Upper lobe of right lung (tissue), 1 donor: Measurements from ENCODE around the gene GJB2. TPM values are rescaled to one million over a fixed set of nuclear protein-coding genes. Genes with fewer than 3 reads are reported as not detected.

Source experiments
- ATAC-seq: fragments of 200-7000 bp; cut with Tn5 transposase; one replicate; pipeline ENCODE4 v1.9.1; 2020; ENCODE audit warnings: mild to moderate bottlenecking, moderate library complexity
- DNase-seq: peaks from one replicate; pipeline ENCODE4 v3.0.0-alpha.2; 2020
- H3K27ac ChIP-seq: fragments of 200-600 bp; one replicate; pipeline ENCODE4 v1.8.0; 2022
- H3K27me3 ChIP-seq: fragments of 200-600 bp; one replicate; pipeline ENCODE4 v1.8.0; 2022; ENCODE audit warnings: mild to moderate bottlenecking
- H3K36me3 ChIP-seq: fragments of 200-600 bp; one replicate; pipeline ENCODE4 v1.8.0; 2022
- H3K4me1 ChIP-seq: fragments of 200-600 bp; one replicate; pipeline ENCODE4 v1.8.0; 2022
- H3K4me3 ChIP-seq: fragments of 200-600 bp; one replicate; pipeline ENCODE4 v1.8.0; 2022; ENCODE audit warnings: mild to moderate bottlenecking
- H3K9me3 ChIP-seq: fragments of 200-600 bp; one replicate; pipeline ENCODE4 v1.8.0; 2022
- intact Hi-C: fragments of 100-400 bp; cut with DNase I; formaldehyde crosslinking; loops from one replicate; pipeline ENCODE4 v1.11.0; 2022
- total RNA-seq: library from RNA; stranded (reverse); fragmentation: NEBNext Ultra II Directional; extraction: Animal tissue kit (Norgen Biotek cat#: 25700); gene quantifications from one replicate; pipeline ENCODE4 v1.2.1, GENCODE V29; 2021
- TF ChIP-seq, protein P1 (sequence below): fragments of 200-600 bp; IDR thresholded peaks from one replicate; pipeline ENCODE4 v1.8.0; 2022; ENCODE audit warnings: antibody characterized with exemption
- donor health status: DM: no; HTN: yes; CAD: no; lungs with severe emphysema.

The GJB2 gene
- total RNA-seq, 1 donor from 2014 or later: 0.93 TPM

DNA sequence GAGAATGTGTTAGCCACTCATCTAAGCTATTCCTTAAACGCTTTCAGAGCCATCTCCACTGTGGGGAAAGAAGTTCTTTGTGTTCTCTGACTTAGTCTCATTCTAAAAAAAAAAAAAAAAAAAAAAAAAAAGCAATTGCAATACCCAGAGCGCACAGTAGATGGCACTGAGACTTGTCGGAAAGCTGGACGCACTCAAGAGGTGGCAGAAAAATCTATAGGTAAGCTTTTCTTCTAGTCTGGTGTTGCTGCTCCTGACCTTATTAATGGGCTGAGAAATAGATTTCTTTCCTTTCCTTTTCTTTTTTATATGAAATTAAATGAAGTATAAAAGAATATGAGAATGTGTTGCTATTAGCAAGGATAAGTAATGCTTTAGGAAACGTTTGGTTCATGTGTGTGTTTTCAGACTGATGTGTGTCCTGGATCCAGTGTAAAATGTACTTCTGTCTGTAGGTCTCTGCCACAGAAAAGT, 4.7 kb upstream of the GJB2 start:
- ATAC-seq (peak; percentile 78), DNase-seq (no peak)
- Histone ChIP-seq H3K4me3 (no peak overlapping the region), H3K4me1 (peaks cover 23% of the 10 kb centered on the region), H3K36me3 (no peaks in the 10 kb centered on the region), H3K9me3 (no peaks in the 10 kb centered on the region), H3K27ac (no peak overlapping the region), H3K27me3 (peaks cover 50% of the 10 kb centered on the region)
- intact Hi-C loops: no loop called here
- TF ChIP-seq, protein P1, sequence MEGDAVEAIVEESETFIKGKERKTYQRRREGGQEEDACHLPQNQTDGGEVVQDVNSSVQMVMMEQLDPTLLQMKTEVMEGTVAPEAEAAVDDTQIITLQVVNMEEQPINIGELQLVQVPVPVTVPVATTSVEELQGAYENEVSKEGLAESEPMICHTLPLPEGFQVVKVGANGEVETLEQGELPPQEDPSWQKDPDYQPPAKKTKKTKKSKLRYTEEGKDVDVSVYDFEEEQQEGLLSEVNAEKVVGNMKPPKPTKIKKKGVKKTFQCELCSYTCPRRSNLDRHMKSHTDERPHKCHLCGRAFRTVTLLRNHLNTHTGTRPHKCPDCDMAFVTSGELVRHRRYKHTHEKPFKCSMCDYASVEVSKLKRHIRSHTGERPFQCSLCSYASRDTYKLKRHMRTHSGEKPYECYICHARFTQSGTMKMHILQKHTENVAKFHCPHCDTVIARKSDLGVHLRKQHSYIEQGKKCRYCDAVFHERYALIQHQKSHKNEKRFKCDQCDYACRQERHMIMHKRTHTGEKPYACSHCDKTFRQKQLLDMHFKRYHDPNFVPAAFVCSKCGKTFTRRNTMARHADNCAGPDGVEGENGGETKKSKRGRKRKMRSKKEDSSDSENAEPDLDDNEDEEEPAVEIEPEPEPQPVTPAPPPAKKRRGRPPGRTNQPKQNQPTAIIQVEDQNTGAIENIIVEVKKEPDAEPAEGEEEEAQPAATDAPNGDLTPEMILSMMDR: peak; percentile 80

DNA sequence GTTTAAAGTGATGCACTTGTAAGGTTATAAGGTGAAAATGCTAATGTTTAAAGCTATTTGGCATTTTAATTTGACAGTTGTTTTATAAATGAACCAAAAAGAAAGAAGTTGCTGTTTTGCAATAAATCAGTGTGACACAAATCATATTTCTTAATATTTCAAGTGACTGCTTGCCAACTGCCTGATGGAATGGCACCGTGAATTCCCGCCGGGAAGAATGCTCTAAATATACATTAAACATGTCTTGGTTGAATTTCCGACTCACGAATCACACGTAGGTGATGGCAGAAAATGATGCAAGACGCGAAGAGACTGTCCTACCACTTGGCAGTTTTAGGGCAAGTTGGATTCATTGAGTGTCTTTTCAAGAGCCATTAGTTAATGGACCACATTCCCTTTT, 3.1 kb upstream of the GJB2 start:
- intact Hi-C loops: no loop called here
- H3K27me3 ChIP-seq: peaks cover 60% of the 10 kb centered on the region
- no peak for DNase-seq

DNA sequence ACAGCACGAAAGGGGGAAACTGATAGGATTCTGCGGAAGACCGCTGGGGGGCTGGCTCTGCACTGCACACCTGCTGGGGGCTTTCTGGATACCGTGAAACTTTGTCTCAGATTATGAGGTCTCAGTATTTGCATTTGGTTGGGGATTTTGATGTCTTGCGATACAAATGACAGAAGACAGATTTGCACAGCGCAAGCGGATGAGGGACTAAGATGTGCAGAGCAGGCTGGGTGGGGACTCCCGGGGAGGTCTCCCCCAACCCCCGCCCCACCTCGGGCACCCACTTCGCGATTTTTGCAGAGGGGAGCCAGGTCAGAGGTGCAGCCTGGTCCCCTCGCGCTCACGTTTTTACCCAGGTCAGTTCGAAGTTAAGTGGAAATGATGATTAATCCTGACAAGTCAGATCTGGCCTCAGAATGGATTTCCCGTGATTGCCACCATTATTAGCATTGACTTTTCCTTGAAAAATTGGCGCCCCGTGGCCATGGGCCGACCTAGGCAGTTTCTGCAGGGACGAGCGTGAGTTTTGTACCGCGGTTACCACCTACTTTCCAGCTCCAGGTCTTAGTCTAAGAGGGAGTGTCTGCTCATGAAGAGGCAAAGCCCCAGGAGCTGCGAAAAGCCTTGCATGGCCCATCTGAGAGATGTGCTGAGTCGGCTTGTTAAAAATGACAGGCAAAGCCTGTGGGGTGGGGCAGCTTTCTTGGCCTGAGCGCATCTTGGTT, 1.3 kb upstream of the GJB2 start:
- H3K27ac ChIP-seq: no peak overlapping the region
- intact Hi-C loops: no loop called here
- no peak for ATAC-seq

More for the DNA sequence above, 3.1 kb upstream of the GJB2 start:
- TF ChIP-seq, protein P1: no peak
- no peak overlapping the region for H3K4me3 ChIP-seq
- H3K4me1 ChIP-seq: peaks cover 29% of the 10 kb centered on the region
- no peak for ATAC-seq
- no peak overlapping the region for H3K27ac ChIP-seq
- no peaks in the 10 kb centered on the region for H3K36me3 ChIP-seq
- no peaks in the 10 kb centered on the region for H3K9me3 ChIP-seq

DNA sequence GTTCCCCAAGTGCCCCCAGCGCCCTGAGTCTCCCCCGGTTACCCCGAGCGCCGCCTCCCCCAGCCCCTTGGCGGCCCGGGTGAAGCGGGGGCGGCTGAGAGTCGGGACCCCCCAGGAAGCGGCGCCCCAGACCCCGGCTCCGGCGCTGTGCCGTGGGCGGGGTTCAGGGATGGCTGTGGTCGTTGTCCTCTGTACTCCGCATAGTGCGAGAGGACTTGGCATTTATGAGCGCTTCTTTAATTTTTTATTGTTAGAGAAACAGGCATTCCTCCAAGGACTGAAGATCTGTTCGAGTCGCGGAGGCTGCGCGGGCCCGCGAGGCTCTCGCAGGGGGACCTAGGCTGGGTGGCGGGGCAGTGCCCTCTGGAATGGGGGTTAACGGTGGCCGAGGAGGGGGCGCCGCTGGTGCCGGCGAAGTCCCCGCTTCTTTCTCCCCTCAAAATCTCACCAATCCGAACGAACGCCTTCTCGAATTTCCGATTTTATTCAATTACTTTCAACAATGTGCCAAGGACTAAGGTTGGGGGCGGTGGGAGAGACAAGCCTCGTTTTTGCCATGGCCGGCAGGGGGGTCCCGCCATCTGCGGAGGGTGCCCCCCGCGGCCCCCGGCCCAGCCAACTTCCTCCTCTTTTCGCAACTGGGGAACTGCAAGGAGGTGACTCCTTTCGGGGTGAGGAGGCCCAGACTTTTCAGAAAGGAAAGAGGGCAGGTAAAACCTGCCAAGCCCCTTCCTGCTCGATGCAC, 596 bp upstream of the GJB2 start:
- no peak for DNase-seq
- H3K27me3 ChIP-seq: peaks cover 60% of the 10 kb centered on the region
- intact Hi-C loops: no loop called here

More for the DNA sequence above, 1.3 kb upstream of the GJB2 start:
- peaks cover 60% of the 10 kb centered on the region for H3K27me3 ChIP-seq
- H3K4me3 ChIP-seq: no peak overlapping the region
- peaks cover 29% of the 10 kb centered on the region for H3K4me1 ChIP-seq
- no peak for DNase-seq
- H3K36me3 ChIP-seq: no peaks in the 10 kb centered on the region
- no peaks in the 10 kb centered on the region for H3K9me3 ChIP-seq
- TF ChIP-seq, protein P1: no peak

DNA sequence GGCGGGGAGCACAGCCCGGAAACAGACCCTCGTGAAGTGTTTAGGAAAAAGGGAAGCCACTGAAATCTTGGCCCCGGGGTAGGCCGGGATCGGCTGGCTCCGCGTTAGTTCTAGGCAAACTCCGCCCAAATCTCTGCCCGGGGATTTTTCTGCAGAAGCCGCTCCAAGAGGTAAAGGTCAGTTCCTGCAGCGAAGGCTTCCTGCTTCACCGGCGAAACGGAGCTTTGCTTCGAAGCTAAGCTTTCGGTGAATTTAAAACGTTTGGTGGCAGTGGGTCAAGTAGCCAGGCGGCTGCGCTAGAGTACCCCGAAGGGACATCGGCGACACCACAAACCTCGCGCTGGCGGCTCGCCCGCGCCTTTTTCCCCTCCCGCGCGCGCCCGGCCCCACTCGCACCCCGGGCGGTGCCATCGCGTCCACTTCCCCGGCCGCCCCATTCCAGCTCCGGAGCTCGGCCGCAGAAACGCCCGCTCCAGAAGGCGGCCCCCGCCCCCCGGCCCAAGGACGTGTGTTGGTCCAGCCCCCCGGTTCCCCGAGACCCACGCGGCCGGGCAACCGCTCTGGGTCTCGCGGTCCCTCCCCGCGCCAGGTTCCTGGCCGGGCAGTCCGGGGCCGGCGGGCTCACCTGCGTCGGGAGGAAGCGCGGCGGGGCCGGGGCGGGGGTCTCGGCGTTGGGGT, 441 bp downstream of the GJB2 start:
- Histone ChIP-seq H3K4me3 (peak overlapping the region; percentile 54), H3K27ac (no peak overlapping the region), H3K4me1 (peaks cover 29% of the 10 kb centered on the region), H3K27me3 (peaks cover 56% of the 10 kb centered on the region), H3K36me3 (no peaks in the 10 kb centered on the region), H3K9me3 (no peaks in the 10 kb centered on the region)
- intact Hi-C loops: no loop called here
- DNase-seq (no peak), ATAC-seq (peak; percentile 29)
- TF ChIP-seq, protein P1: no peak

More for the DNA sequence above, 596 bp upstream of the GJB2 start:
- TF ChIP-seq, protein P1: no peak
- ATAC-seq: peak; percentile 5
- Histone ChIP-seq H3K4me1 (peaks cover 29% of the 10 kb centered on the region), H3K36me3 (no peaks in the 10 kb centered on the region), H3K4me3 (peak overlapping the region; percentile 54), H3K27ac (no peak overlapping the region), H3K9me3 (no peaks in the 10 kb centered on the region)
